HG03175 (cell line): ENCODE measurements around the gene PPP3CA.
A peak's percentile ranks its signal among the peaks of the same experiment; 100 is the strongest.
"Not testable (repeated sequence)": the region's sequence is repeated elsewhere in the genome, so short reads cannot be mapped to it uniquely, and the experiment has no call there.

Source experiments
- ATAC-seq: cut with Tn5 transposase; IDR thresholded peaks from one replicate; pipeline ENCODE4 v1.9.1; 2021; ENCODE audit warnings: mild to moderate bottlenecking, moderate library complexity; ENCODE audit not compliant: unreplicated experiment

Gene PPP3CA

GRCh38 chr4:101183221-101183620 lies 164.1 kb downstream of the PPP3CA start:
- no peak for ATAC-seq

GRCh38 chr4:101182688-101183087 lies 164.6 kb downstream of the PPP3CA start:
- not testable (repeated sequence) for ATAC-seq

GRCh38 chr4:101178731-101179130 lies 168.6 kb downstream of the PPP3CA start:
- ATAC-seq: no peak

- ATAC-seq: no peak
These were observed 170.2 kb downstream of the PPP3CA start for GRCh38 chr4:101177154-101177553.

GRCh38 chr4:101175896-101176676 lies 171.2 kb downstream of the PPP3CA start:
- ATAC-seq: peak; percentile 47

GRCh38 chr4:101174679-101175345 lies 172.5 kb downstream of the PPP3CA start:
- no peak for ATAC-seq

GRCh38 chr4:101172369-101172768 lies 175.0 kb downstream of the PPP3CA start:
- no peak for ATAC-seq

GRCh38 chr4:101171747-101172146 lies 175.6 kb downstream of the PPP3CA start:
- no peak for ATAC-seq

- ATAC-seq: peak; percentile 99
These were observed 178.0 kb downstream of the PPP3CA start for GRCh38 chr4:101169044-101170014.

GRCh38 chr4:101163936-101164335 lies 183.4 kb downstream of the PPP3CA start:
- ATAC-seq: no peak

GRCh38 chr4:101162990-101163380 lies 184.3 kb downstream of the PPP3CA start:
- no peak for ATAC-seq

- ATAC-seq: no peak
These were observed 186.3 kb downstream of the PPP3CA start for GRCh38 chr4:101160792-101161592.

GRCh38 chr4:101158507-101158906 lies 188.8 kb downstream of the PPP3CA start:
- no peak for ATAC-seq

- no peak for ATAC-seq
These were observed 189.2 kb downstream of the PPP3CA start for GRCh38 chr4:101158134-101158482.

GRCh38 chr4:101157415-101158133 lies 189.8 kb downstream of the PPP3CA start:
- no peak for ATAC-seq

- no peak for ATAC-seq
These were observed 190.6 kb downstream of the PPP3CA start for GRCh38 chr4:101156619-101157310.

- no peak for ATAC-seq
These were observed 191.4 kb downstream of the PPP3CA start for GRCh38 chr4:101155945-101156344.

- no peak for ATAC-seq
These were observed 192.0 kb downstream of the PPP3CA start for GRCh38 chr4:101155368-101155767.

- ATAC-seq: no peak
These were observed 193.7 kb downstream of the PPP3CA start for GRCh38 chr4:101153653-101154052.
